Mesendoderm (in vitro differentiated cells): ENCODE data around the gene WWC1.

Experiments used
- DNase-seq: peaks from one replicate; pipeline ENCODE4 v3.0.0; 2013
- H2AK5ac ChIP-seq: 2 replicates; pipeline ENCODE4 v1.6.1; 2013; ENCODE audit warnings: low read length, inconsistent platforms
- H2BK120ac ChIP-seq: 2 replicates; pipeline ENCODE4 v1.6.1; 2013; ENCODE audit warnings: low read depth, mild to moderate bottlenecking, low read length, moderate library complexity, mixed read lengths
- H2BK15ac ChIP-seq: replicated peaks from 2 replicates; pipeline ENCODE4 v1.6.1; 2013; ENCODE audit warnings: low read depth, mild to moderate bottlenecking, moderate library complexity
- H2BK5ac ChIP-seq: 2 replicates; pipeline ENCODE4 v1.6.1; 2013; ENCODE audit warnings: low read length, inconsistent platforms
- H3K18ac ChIP-seq: 2 replicates; pipeline ENCODE4 v1.6.1; 2013; ENCODE audit warnings: mild to moderate bottlenecking, low read length, mixed read lengths
- H3K23ac ChIP-seq: one replicate; pipeline ENCODE4 v1.6.1; 2013; ENCODE audit warnings: low read length
- H3K27ac ChIP-seq: 2 replicates; pipeline ENCODE4 v1.5.1; 2013; ENCODE audit warnings: low read depth, mild to moderate bottlenecking, inconsistent platforms, low read length, moderate library complexity
- H3K27me3 ChIP-seq: 2 replicates; pipeline ENCODE4 v1.6.1; 2013; ENCODE audit warnings: low read length, control low read depth, mild to moderate bottlenecking, inconsistent platforms; ENCODE audit not compliant: insufficient read depth, poor library complexity
- H3K36me3 ChIP-seq: 2 replicates; pipeline ENCODE4 v1.6.1; 2013; ENCODE audit warnings: low read length, inconsistent platforms; ENCODE audit not compliant: control insufficient read depth, insufficient read depth
- H3K4ac ChIP-seq: one replicate; pipeline ENCODE4 v1.6.1; 2013; ENCODE audit warnings: low read depth, mild to moderate bottlenecking, low read length, moderate library complexity
- H3K4me1 ChIP-seq: 2 replicates; pipeline ENCODE4 v1.6.1; 2013; ENCODE audit warnings: low read depth, low read length, inconsistent platforms; ENCODE audit not compliant: control insufficient read depth
- H3K4me2 ChIP-seq: 2 replicates; pipeline ENCODE4 v1.6.1; 2013; ENCODE audit warnings: low read length
- H3K4me3 ChIP-seq: 2 replicates; pipeline ENCODE4 v1.5.1; 2013; ENCODE audit warnings: mild to moderate bottlenecking, low read length
- H3K56ac ChIP-seq: one replicate; pipeline ENCODE4 v1.6.1; 2013; ENCODE audit warnings: low read length
- H3K79me1 ChIP-seq: 2 replicates; pipeline ENCODE4 v1.6.1; 2013; ENCODE audit warnings: low read length, inconsistent platforms
- H3K79me2 ChIP-seq: 2 replicates; pipeline ENCODE4 v1.6.1; 2013; ENCODE audit warnings: mild to moderate bottlenecking, low read length; ENCODE audit not compliant: control insufficient read depth, insufficient read depth
- H3K9ac ChIP-seq: 2 replicates; pipeline ENCODE4 v1.6.1; 2013; ENCODE audit warnings: low read length, inconsistent platforms
- H4K5ac ChIP-seq: one replicate; pipeline ENCODE4 v1.6.1; 2013; ENCODE audit warnings: low read length
- H4K8ac ChIP-seq: one replicate; pipeline ENCODE4 v1.6.1; 2013; ENCODE audit warnings: low read depth, mild to moderate bottlenecking, control low read depth, low read length, moderate library complexity
- WGBS: extraction: QIAGEN DNeasy Blood & Tissue Kit; methylation state at CpG from one replicate; pipeline ENCODE4 v1.1.7; 2013; ENCODE audit warnings: low lambda C conversion rate, missing lambda C conversion rate; ENCODE audit not compliant: insufficient coverage; ENCODE audit errors: extremely low coverage; 5-methylcytosine and 5-hydroxymethylcytosine counted together

The WWC1 gene

GRCh38 chr5:168362097-168362885 lies 70.8 kb downstream of the WWC1 start:
- no peak overlapping the region for H3K4me3 ChIP-seq
- no peak overlapping the region for H4K5ac ChIP-seq
- no peak overlapping the region for H3K27ac ChIP-seq
- no peak overlapping the region for H3K4me2 ChIP-seq
- no peaks in the 10 kb centered on the region for H3K36me3 ChIP-seq
- H3K18ac ChIP-seq: no peak overlapping the region
- no peak overlapping the region for H2BK15ac ChIP-seq
- H3K4ac ChIP-seq: no peak overlapping the region
- peaks cover 5% of the 10 kb centered on the region for H3K79me2 ChIP-seq
- no CpG with 5 or more reads among the region's 3 CpGs for whole genome bisulfite sequencing
- no peak overlapping the region for H2BK120ac ChIP-seq
- H3K4me1 ChIP-seq: peaks cover 22% of the 10 kb centered on the region
- no peak overlapping the region for H2AK5ac ChIP-seq
- no peak overlapping the region for H4K8ac ChIP-seq
- H3K79me1 ChIP-seq: peaks cover 17% of the 10 kb centered on the region
- no peak for DNase-seq
- H3K27me3 ChIP-seq: no peaks in the 10 kb centered on the region
- H3K56ac ChIP-seq: no peak overlapping the region
- H3K9ac ChIP-seq: no peak overlapping the region
- no peak overlapping the region for H2BK5ac ChIP-seq
- H3K23ac ChIP-seq: no peak overlapping the region

- Histone ChIP-seq H4K5ac (no peak overlapping the region), H2BK5ac (no peak overlapping the region), H3K23ac (no peak overlapping the region), H3K79me1 (peaks cover 10% of the 10 kb centered on the region), H2BK120ac (no peak overlapping the region), H4K8ac (no peak overlapping the region), H2BK15ac (no peak overlapping the region), H3K4me2 (no peak overlapping the region), H3K27me3 (no peaks in the 10 kb centered on the region), H2AK5ac (no peak overlapping the region), H3K79me2 (peaks cover 1% of the 10 kb centered on the region), H3K4me3 (no peak overlapping the region), H3K27ac (no peak overlapping the region), H3K56ac (no peak overlapping the region), H3K18ac (no peak overlapping the region), H3K4me1 (peaks cover 22% of the 10 kb centered on the region), H3K36me3 (no peaks in the 10 kb centered on the region), H3K9ac (no peak overlapping the region), H3K4ac (no peak overlapping the region)
- no CpG with 5 or more reads among the region's 11 CpGs for WGBS
- DNase-seq: peak; percentile 27
These were observed 72.8 kb downstream of the WWC1 start for GRCh38 chr5:168364151-168364661.

GRCh38 chr5:168364750-168365550 lies 73.5 kb downstream of the WWC1 start:
- no peak overlapping the region for H3K4me3 ChIP-seq
- H3K27ac ChIP-seq: no peak overlapping the region

DNA sequence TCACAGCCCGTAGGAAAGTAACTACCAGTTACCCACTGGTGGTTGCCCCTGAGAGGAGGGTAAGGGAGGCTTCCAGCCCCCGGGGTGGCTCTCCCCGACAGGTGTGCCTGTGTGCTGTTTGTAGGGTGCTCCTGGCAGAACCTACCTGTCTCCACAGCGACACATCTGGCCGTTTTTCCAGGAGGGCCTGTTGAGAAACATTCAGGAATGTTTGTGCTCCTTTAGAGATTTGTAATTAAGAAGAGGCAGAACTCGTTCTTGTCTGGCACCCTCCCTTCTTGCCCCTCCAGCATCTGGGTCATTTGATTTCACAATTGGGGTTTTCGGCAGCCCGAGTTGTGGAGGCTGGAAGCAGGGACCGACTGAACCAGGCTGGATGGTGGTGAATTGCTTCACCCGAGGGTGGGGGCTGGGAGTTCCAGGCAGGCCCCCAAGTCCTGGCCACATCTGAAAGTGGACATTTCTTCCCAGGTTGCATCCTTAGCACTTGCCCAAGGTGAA lies 74.2 kb downstream of the WWC1 start:
- Histone ChIP-seq H3K23ac (no peak overlapping the region), H2BK15ac (no peak overlapping the region), H4K5ac (no peak overlapping the region), H3K4me1 (peaks cover 19% of the 10 kb centered on the region), H3K27me3 (no peaks in the 10 kb centered on the region), H3K79me2 (peaks cover 3% of the 10 kb centered on the region), H2BK5ac (no peak overlapping the region), H3K4me3 (no peak overlapping the region), H3K79me1 (peaks cover 10% of the 10 kb centered on the region), H2BK120ac (no peak overlapping the region), H3K4ac (no peak overlapping the region), H4K8ac (no peak overlapping the region), H3K18ac (peak overlapping the region; percentile 9), H3K9ac (peak overlapping the region; percentile 33), H3K56ac (peak overlapping the region; percentile 54), H3K36me3 (no peaks in the 10 kb centered on the region), H3K4me2 (no peak overlapping the region), H2AK5ac (no peak overlapping the region), H3K27ac (no peak overlapping the region)
- peak; percentile 84 for DNase-seq
- WGBS: no CpG with 5 or more reads among the region's 10 CpGs

More at GRCh38 chr5:168364750-168365550, 73.5 kb downstream of the WWC1 start:
- Histone ChIP-seq H3K56ac (no peak overlapping the region), H3K4ac (no peak overlapping the region), H3K79me1 (peaks cover 10% of the 10 kb centered on the region), H3K27me3 (no peaks in the 10 kb centered on the region), H4K5ac (no peak overlapping the region), H3K18ac (no peak overlapping the region), H2BK15ac (no peak overlapping the region), H2BK5ac (no peak overlapping the region), H3K23ac (no peak overlapping the region), H4K8ac (no peak overlapping the region), H3K9ac (no peak overlapping the region), H3K79me2 (peaks cover 3% of the 10 kb centered on the region), H3K36me3 (no peaks in the 10 kb centered on the region), H2BK120ac (no peak overlapping the region), H3K4me2 (no peak overlapping the region), H2AK5ac (no peak overlapping the region), H3K4me1 (peaks cover 19% of the 10 kb centered on the region)
- WGBS: no CpG with 5 or more reads among the region's 12 CpGs
- peak; percentile 86 for DNase-seq

DNA sequence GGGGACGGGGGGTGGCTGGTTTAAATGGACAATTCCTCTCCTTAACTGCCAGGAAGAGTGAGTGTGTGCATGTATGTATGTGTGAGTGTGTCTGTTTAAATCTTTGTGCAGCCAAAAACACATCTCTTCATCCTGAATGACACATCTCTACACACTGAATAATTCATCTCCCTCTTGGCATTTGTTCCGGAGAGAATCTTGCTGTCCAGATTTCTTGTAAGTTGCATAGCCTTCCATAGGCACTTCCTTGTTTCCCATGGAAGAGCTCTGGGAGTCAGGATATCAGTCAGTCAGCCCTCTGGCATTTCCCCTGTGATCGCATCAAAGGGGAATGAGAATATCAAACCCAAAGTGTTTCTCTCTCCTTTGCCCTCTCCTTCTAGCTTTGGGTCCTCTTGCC lies 74.7 kb downstream of the WWC1 start:
- no peaks in the 10 kb centered on the region for H3K36me3 ChIP-seq
- H3K56ac ChIP-seq: peak overlapping the region; percentile 54
- no peak overlapping the region for H4K5ac ChIP-seq
- no peak overlapping the region for H3K18ac ChIP-seq
- H3K4me2 ChIP-seq: no peak overlapping the region
- no peak overlapping the region for H3K27ac ChIP-seq
- peaks cover 2% of the 10 kb centered on the region for H3K79me2 ChIP-seq
- peak; percentile 77 for DNase-seq
- no peak overlapping the region for H2BK120ac ChIP-seq
- no peak overlapping the region for H2BK5ac ChIP-seq
- H3K4me1 ChIP-seq: peaks cover 19% of the 10 kb centered on the region
- H3K9ac ChIP-seq: no peak overlapping the region
- H3K27me3 ChIP-seq: no peaks in the 10 kb centered on the region
- H3K79me1 ChIP-seq: peaks cover 9% of the 10 kb centered on the region
- no peak overlapping the region for H2AK5ac ChIP-seq
- H3K23ac ChIP-seq: no peak overlapping the region
- no CpG with 5 or more reads among the region's 3 CpGs for WGBS
- no peak overlapping the region for H4K8ac ChIP-seq
- H3K4me3 ChIP-seq: no peak overlapping the region
- no peak overlapping the region for H2BK15ac ChIP-seq
- H3K4ac ChIP-seq: no peak overlapping the region
